NCI-H748 (cell line): ENCODE data around the gene DXO.
"Not testable (repeated sequence)": the region's sequence is repeated elsewhere in the genome, so short reads cannot be mapped to it uniquely, and the experiment has no call there.

Experiments used
- DNase-seq: peaks from one replicate; lab custom pipeline; 2025; ENCODE audit not compliant: unreplicated experiment; lab: John Stamatoyannopoulos, UW

The DXO gene

GRCh38 chr6:31980195-31980876, 8.4 kb upstream of the DXO start:
- not testable (repeated sequence) for DNase-seq

GRCh38 chr6:31979238-31979898, 7.4 kb upstream of the DXO start:
- DNase-seq = no peak

- no peak for DNase-seq
Observed at GRCh38 chr6:31978831-31979230, 6.9 kb upstream of the DXO start.

GRCh38 chr6:31977816-31978431, 6.0 kb upstream of the DXO start:
- DNase-seq = no peak

GRCh38 chr6:31976065-31976464, 4.1 kb upstream of the DXO start:
- DNase-seq = not testable (repeated sequence)

- DNase-seq = no peak
Observed at GRCh38 chr6:31972709-31973350, 892 bp upstream of the DXO start.

- peak; percentile 63 for DNase-seq
Observed at GRCh38 chr6:31971279-31971992, 502 bp downstream of the DXO start.

- peak; percentile 69 for DNase-seq
Observed at GRCh38 chr6:31970604-31971271, 1.2 kb downstream of the DXO start.

GRCh38 chr6:31969712-31970603, 2.0 kb downstream of the DXO start:
- no peak for DNase-seq

- no peak for DNase-seq
Observed at GRCh38 chr6:31968791-31969711, 2.9 kb downstream of the DXO start.

GRCh38 chr6:31968326-31968725, 3.6 kb downstream of the DXO start:
- no peak for DNase-seq

GRCh38 chr6:31967926-31968320, 4.0 kb downstream of the DXO start:
- no peak for DNase-seq

- DNase-seq = no peak
Observed at GRCh38 chr6:31966997-31967925, 4.7 kb downstream of the DXO start.

- DNase-seq = no peak
Observed at GRCh38 chr6:31966506-31966905, 5.4 kb downstream of the DXO start.

GRCh38 chr6:31965700-31966099, 6.2 kb downstream of the DXO start:
- DNase-seq = no peak

GRCh38 chr6:31963921-31964320, 8.0 kb downstream of the DXO start:
- no peak for DNase-seq

GRCh38 chr6:31961616-31962015, 10.3 kb downstream of the DXO start:
- no peak for DNase-seq
